A549 (cell line): ENCODE measurements around the gene SCN1A. TPM values are rescaled to one million over a fixed set of nuclear protein-coding genes. Genes with fewer than 3 reads are reported as not detected.

ENCODE experiments used
- ATAC-seq, 2 experiments: fragments of 200-7000 bp in 1 of 2; fragments of >200 bp in 1 of 2; cut with Nextera tagmentation in 1 of 2; cut with Tn5 transposase in 1 of 2; 3 replicates each; pipeline versions ENCODE4 v1.8.0 to v1.9.1; 2018 to 2020; ENCODE audit warnings: mild to moderate bottlenecking in 1 of 2, moderate library complexity in 1 of 2
- CTCF ChIA-PET: fragments of 300-600 bp; sonication (Branson Sonifier 250); formaldehyde crosslinking; extraction: SDS; loops from one replicate; lab custom pipeline; 2021; ENCODE audit warnings: antibody characterized with exemption, inconsistent platforms; lab: Yijun Ruan, JAX
- POLR2A ChIA-PET: fragments of 350-600 bp; formaldehyde crosslinking; extraction: SDS; loops from one replicate; lab custom pipeline; 2021; ENCODE audit warnings: antibody characterized with exemption, inconsistent platforms; lab: Yijun Ruan, JAX
- DNase-seq, 2 experiments: peaks; one replicate each; pipeline versions ENCODE4 v3.0.0 to v3.0.0-alpha.2; 2011 to 2016; ENCODE audit warnings: low read depth in 1 of 2, low spot score in 1 of 2
- FAIRE-seq: peaks from 2 replicates; lab custom pipeline; 2011; peaks lifted over from hg19 to GRCh38; lab: Jason Lieb, UNC
- H3K27ac ChIP-seq, 2 experiments: fragments of >200 bp; sonication (Bioruptor Twin); formaldehyde crosslinking; 3 replicates each; pipeline ENCODE4 v1.5.1; 2016 to 2017
- H3K4me1 ChIP-seq: fragments of >200 bp; sonication (Bioruptor Twin); formaldehyde crosslinking; 3 replicates; pipeline ENCODE4 v1.6.1; 2016
- H3K4me2 ChIP-seq: fragments of >200 bp; sonication (Bioruptor Twin); formaldehyde crosslinking; 3 replicates; pipeline ENCODE4 v1.6.1; 2016
- H3K4me3 ChIP-seq: fragments of >200 bp; sonication (Bioruptor Twin); formaldehyde crosslinking; 3 replicates; pipeline ENCODE4 v1.5.1; 2016
- H3K9me3 ChIP-seq: fragments of >200 bp; sonication (Bioruptor Twin); formaldehyde crosslinking; 3 replicates; pipeline ENCODE4 v1.6.1; 2016
- CBX8 ChIP-seq: fragments of 200-600 bp; sonication (generic); IDR thresholded peaks from 2 replicates; pipeline ENCODE4 v1.6.1; 2016
- CHD2 ChIP-seq: fragments of 150-350 bp; IDR thresholded peaks from 2 replicates; pipeline ENCODE4 v1.6.1; 2014; ENCODE audit warnings: low read length; ENCODE audit not compliant: partially characterized antibody
- CHD4 ChIP-seq: fragments of 200-600 bp; sonication (generic); IDR thresholded peaks from 2 replicates; pipeline ENCODE4 v1.6.1; 2016; ENCODE audit warnings: antibody characterized with exemption, mild to moderate bottlenecking, borderline replicate concordance
- EHF ChIP-seq: fragments of 250-450 bp; sonication (Bioruptor Pico); IDR thresholded peaks from 2 replicates; pipeline ENCODE4 v1.5.0; 2020; ENCODE audit warnings: mild to moderate bottlenecking
- EHMT2 ChIP-seq: fragments of 200-600 bp; sonication (generic); IDR thresholded peaks from 2 replicates; pipeline ENCODE4 v1.6.1; 2016; ENCODE audit warnings: antibody characterized with exemption, low read depth, mild to moderate bottlenecking, moderate library complexity
- FOSB ChIP-seq: fragments of 250-450 bp; sonication (Bioruptor Pico); IDR thresholded peaks from 2 replicates; pipeline ENCODE4 v1.5.0; 2020; ENCODE audit warnings: mild to moderate bottlenecking, moderate library complexity
- FOXS1 ChIP-seq: fragments of 250-450 bp; sonication (Bioruptor Pico); IDR thresholded peaks from 2 replicates; pipeline ENCODE4 v1.5.0; 2020; ENCODE audit warnings: mild to moderate bottlenecking, moderate library complexity
- GATA3 ChIP-seq: IDR thresholded peaks from 2 replicates; pipeline ENCODE4 v1.6.1; 2012; ENCODE audit warnings: borderline replicate concordance
- HEYL ChIP-seq: fragments of 250-450 bp; sonication (Bioruptor Pico); IDR thresholded peaks from 2 replicates; pipeline ENCODE4 v1.8.0; 2021; ENCODE audit warnings: mild to moderate bottlenecking, moderate library complexity
- HOXB13 ChIP-seq: fragments of 250-450 bp; sonication (Bioruptor Pico); IDR thresholded peaks from 2 replicates; pipeline ENCODE4 v1.5.0; 2020; ENCODE audit warnings: low read depth, mild to moderate bottlenecking, moderate library complexity
- JUNB ChIP-seq: fragments of >200 bp; sonication (Bioruptor Twin); formaldehyde crosslinking; IDR thresholded peaks from 2 replicates; pipeline ENCODE4 v1.6.1; 2016
- KDM5A ChIP-seq: fragments of 200-600 bp; sonication (generic); IDR thresholded peaks from 2 replicates; pipeline ENCODE4 v1.6.1; 2016; ENCODE audit warnings: antibody characterized with exemption, mild to moderate bottlenecking
- MAZ ChIP-seq: fragments of 150-350 bp; IDR thresholded peaks from 2 replicates; pipeline ENCODE4 v1.6.1; 2014; ENCODE audit warnings: antibody characterized with exemption, low read depth, low read length, borderline replicate concordance
- MYC ChIP-seq: IDR thresholded peaks from 2 replicates; pipeline ENCODE4 v1.6.1; 2012; ENCODE audit warnings: mild to moderate bottlenecking, inconsistent platforms, low read length, improper control_type of control experiment, borderline replicate concordance
- NPAS2 ChIP-seq: fragments of 250-450 bp; sonication (Bioruptor Pico); IDR thresholded peaks from 2 replicates; pipeline ENCODE4 v1.8.0; 2022; ENCODE audit warnings: mild to moderate bottlenecking, moderate library complexity, borderline replicate concordance
- POLR2A ChIP-seq: IDR thresholded peaks from 2 replicates; pipeline ENCODE4 v1.6.1; 2012; ENCODE audit warnings: mild to moderate bottlenecking, low read length
- RARB ChIP-seq: fragments of 250-450 bp; sonication (Bioruptor Pico); IDR thresholded peaks from 2 replicates; pipeline ENCODE4 v1.8.0; 2021; ENCODE audit warnings: mild to moderate bottlenecking, moderate library complexity
- RCOR1 ChIP-seq: fragments of 150-350 bp; IDR thresholded peaks from 2 replicates; pipeline ENCODE4 v1.6.1; 2014; ENCODE audit warnings: antibody characterized with exemption, low read length, low read depth
- TFCP2L1 ChIP-seq: fragments of 250-450 bp; sonication (Bioruptor Pico); IDR thresholded peaks from 2 replicates; pipeline ENCODE4 v1.5.0; 2021; ENCODE audit warnings: mild to moderate bottlenecking
- WGBS: methylation state at CpG from one replicate; pipeline ENCODE4 v1.1.6; 2017; ENCODE audit errors: missing lambda C conversion rate; 5-methylcytosine and 5-hydroxymethylcytosine counted together
- polyA plus RNA-seq, 4 experiments: library from polyadenylated mRNA; depleted of rRNA in 3 of 4; stranded (reverse); fragments of >200 nt; fragmentation: RNase III in 1 of 4; extraction: RNeasy Plus Mini Kit Qiagen cat#74134 plus additional on column Dnase treatment in 1 of 4; gene quantifications; 2 replicates in 3 of 4; 3 replicates in 1 of 4; pipeline ENCODE4 v1.2.3, GENCODE V29; 2011 to 2017
- TF ChIP-seq, protein P1 (sequence below): fragments of 450-650 bp; IDR thresholded peaks from 2 replicates; pipeline ENCODE4 v1.6.1; 2014; ENCODE audit warnings: antibody characterized with exemption
- TF ChIP-seq, protein P2 (sequence below): fragments of 250-450 bp; sonication (Bioruptor Pico); IDR thresholded peaks from 2 replicates; pipeline ENCODE4 v1.5.0; 2020; ENCODE audit warnings: low read depth, mild to moderate bottlenecking, moderate library complexity
- TF ChIP-seq, protein P3 (sequence below): fragments of 150-350 bp; IDR thresholded peaks from 2 replicates; pipeline ENCODE4 v1.6.1; 2014; ENCODE audit warnings: low read depth, mild to moderate bottlenecking, low read length
- TF ChIP-seq, protein P4 (sequence below): fragments of >200 bp; sonication (Bioruptor Twin); formaldehyde crosslinking; IDR thresholded peaks from 3 replicates; pipeline ENCODE4 v1.5.1; 2016
- TF ChIP-seq, protein P5 (sequence below): IDR thresholded peaks from 2 replicates; pipeline ENCODE4 v1.6.1; 2012

Gene SCN1A
- polyA plus RNA-seq, 2 of the 4 experiments (the other 2 are of a cell fraction): not detected

DNA sequence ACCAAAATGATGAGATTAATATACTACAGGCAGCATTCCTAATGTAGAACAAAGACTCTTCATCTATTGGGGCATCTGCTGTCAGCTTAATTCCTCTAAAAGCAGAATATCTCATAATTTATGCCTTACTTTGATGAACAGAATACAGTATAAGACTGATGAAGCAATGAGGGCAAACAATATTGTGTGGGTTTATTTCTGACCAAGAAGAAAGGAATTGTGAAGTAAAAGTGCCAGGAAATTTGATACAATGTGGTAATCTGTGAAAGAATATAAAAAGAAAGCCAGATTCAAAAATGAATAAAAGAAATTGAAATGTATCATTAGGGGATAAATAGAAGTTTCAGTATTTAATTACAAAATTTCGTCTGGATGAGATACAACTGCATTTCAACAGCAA, 95.5 kb downstream of the SCN1A start:
- ATAC-seq (no peak), FAIRE-seq (no peak), DNase-seq (no peak)
- ChIA-PET POLR2A (no interaction called here), CTCF (no interaction called here)
- Histone ChIP-seq H3K9me3 (no peaks in the 10 kb centered on the region), H3K27ac (no peak overlapping the region), H3K4me2 (no peak overlapping the region), H3K4me3 (no peak overlapping the region), H3K4me1 (no peaks in the 10 kb centered on the region)
- WGBS: 0% methylated on average over 1 of the region's 1 CpG
- TF ChIP-seq FOXS1 (no peak), CBX8 (no peak), CHD2 (no peak), POLR2A (no peak), FOSB (CRISPR knock-in tag) (no peak), HOXB13 (CRISPR knock-in tag) (no peak), KDM5A (no peak), MYC (no peak), TFCP2L1 (CRISPR knock-in tag) (no peak)
- TF ChIP-seq, protein P1, sequence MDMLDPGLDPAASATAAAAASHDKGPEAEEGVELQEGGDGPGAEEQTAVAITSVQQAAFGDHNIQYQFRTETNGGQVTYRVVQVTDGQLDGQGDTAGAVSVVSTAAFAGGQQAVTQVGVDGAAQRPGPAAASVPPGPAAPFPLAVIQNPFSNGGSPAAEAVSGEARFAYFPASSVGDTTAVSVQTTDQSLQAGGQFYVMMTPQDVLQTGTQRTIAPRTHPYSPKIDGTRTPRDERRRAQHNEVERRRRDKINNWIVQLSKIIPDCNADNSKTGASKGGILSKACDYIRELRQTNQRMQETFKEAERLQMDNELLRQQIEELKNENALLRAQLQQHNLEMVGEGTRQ: no peak
- TF ChIP-seq, protein P2, sequence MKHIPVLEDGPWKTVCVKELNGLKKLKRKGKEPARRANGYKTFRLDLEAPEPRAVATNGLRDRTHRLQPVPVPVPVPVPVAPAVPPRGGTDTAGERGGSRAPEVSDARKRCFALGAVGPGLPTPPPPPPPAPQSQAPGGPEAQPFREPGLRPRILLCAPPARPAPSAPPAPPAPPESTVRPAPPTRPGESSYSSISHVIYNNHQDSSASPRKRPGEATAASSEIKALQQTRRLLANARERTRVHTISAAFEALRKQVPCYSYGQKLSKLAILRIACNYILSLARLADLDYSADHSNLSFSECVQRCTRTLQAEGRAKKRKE (CRISPR knock-in tag): no peak
- TF ChIP-seq, protein P3, sequence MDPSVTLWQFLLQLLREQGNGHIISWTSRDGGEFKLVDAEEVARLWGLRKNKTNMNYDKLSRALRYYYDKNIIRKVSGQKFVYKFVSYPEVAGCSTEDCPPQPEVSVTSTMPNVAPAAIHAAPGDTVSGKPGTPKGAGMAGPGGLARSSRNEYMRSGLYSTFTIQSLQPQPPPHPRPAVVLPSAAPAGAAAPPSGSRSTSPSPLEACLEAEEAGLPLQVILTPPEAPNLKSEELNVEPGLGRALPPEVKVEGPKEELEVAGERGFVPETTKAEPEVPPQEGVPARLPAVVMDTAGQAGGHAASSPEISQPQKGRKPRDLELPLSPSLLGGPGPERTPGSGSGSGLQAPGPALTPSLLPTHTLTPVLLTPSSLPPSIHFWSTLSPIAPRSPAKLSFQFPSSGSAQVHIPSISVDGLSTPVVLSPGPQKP: no peak
- TF ChIP-seq, all 56 proteins: peak for 0

DNA sequence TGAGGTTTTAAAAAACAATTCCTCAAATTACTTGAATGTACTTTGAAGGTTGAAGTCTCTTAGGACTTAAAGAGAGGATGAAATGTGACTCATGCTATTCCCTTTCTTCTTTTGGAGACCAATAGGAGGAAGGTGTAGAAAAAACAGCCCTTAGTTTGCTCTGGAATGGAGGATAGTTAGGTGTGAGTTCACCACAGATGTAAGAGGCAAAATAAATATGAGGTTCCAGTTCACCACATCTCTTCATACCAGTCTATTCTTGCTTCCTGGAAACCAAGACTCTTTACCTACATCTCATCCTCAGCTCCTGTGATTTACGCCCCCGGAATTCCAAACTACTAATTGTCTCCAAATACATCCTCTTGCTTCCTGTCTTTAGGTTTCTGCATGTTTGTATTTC, 96.8 kb downstream of the SCN1A start:
- WGBS: 53% methylated on average over 2 of the region's 2 CpGs
- Histone ChIP-seq H3K4me2 (no peak overlapping the region), H3K27ac (no peak overlapping the region), H3K4me1 (no peaks in the 10 kb centered on the region), H3K4me3 (no peak overlapping the region), H3K9me3 (no peaks in the 10 kb centered on the region)
- ChIA-PET POLR2A (no interaction called here), CTCF (interaction anchor here (0.6 to 0.9 kb wide), 2 partner anchors 9 to 595 kb away, joined by 3 to 4 read pairs; no protein-coding TSS in a partner anchor)
- ATAC-seq (no peak), DNase-seq (no peak), FAIRE-seq (no peak)
- no peak for TF ChIP-seq EHMT2
- no peak for TF ChIP-seq CHD4
- no peak for TF ChIP-seq CBX8
- TF ChIP-seq GATA3: no peak
- TF ChIP-seq CHD2: no peak
- no peak for TF ChIP-seq NPAS2 (CRISPR knock-in tag)
- no peak for TF ChIP-seq HEYL
- TF ChIP-seq, protein P4, sequence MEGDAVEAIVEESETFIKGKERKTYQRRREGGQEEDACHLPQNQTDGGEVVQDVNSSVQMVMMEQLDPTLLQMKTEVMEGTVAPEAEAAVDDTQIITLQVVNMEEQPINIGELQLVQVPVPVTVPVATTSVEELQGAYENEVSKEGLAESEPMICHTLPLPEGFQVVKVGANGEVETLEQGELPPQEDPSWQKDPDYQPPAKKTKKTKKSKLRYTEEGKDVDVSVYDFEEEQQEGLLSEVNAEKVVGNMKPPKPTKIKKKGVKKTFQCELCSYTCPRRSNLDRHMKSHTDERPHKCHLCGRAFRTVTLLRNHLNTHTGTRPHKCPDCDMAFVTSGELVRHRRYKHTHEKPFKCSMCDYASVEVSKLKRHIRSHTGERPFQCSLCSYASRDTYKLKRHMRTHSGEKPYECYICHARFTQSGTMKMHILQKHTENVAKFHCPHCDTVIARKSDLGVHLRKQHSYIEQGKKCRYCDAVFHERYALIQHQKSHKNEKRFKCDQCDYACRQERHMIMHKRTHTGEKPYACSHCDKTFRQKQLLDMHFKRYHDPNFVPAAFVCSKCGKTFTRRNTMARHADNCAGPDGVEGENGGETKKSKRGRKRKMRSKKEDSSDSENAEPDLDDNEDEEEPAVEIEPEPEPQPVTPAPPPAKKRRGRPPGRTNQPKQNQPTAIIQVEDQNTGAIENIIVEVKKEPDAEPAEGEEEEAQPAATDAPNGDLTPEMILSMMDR: no peak

DNA sequence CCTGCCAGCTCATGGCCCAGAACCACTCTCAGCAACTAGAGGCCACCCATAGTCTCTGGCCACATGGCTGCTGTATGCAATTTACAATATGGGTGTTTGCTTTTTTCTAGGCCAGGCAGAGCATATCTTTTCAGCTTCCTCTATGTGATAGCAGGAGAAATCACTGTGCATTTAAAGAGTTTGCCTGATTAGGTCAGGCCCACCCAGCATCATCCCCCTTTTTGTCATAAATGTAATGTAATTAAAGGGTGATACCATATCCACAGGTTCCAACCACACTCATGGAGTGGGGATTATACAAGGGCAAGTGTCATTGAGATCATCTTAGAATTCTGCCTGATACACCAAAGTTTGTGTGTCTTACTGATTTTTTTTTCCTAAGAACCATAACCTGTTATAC, 102.5 kb downstream of the SCN1A start:
- no peak for ATAC-seq
- Histone ChIP-seq H3K4me2 (no peak overlapping the region), H3K4me3 (no peak overlapping the region), H3K27ac (no peak overlapping the region), H3K4me1 (no peaks in the 10 kb centered on the region), H3K9me3 (no peaks in the 10 kb centered on the region)
- no peak for TF ChIP-seq RARB (CRISPR knock-in tag)
- no peak for TF ChIP-seq RCOR1
- no peak for TF ChIP-seq MAZ
- TF ChIP-seq, protein P5, sequence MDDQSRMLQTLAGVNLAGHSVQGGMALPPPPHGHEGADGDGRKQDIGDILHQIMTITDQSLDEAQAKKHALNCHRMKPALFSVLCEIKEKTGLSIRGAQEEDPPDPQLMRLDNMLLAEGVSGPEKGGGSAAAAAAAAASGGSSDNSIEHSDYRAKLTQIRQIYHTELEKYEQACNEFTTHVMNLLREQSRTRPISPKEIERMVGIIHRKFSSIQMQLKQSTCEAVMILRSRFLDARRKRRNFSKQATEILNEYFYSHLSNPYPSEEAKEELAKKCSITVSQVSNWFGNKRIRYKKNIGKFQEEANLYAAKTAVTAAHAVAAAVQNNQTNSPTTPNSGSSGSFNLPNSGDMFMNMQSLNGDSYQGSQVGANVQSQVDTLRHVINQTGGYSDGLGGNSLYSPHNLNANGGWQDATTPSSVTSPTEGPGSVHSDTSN: no peak
- TF ChIP-seq EHF (CRISPR knock-in tag): no peak
- no peak for TF ChIP-seq FOXS1
- TF ChIP-seq JUNB: no peak
- no peak for TF ChIP-seq MYC
- DNase-seq: no peak
- no peak for FAIRE-seq
- ChIA-PET CTCF (no interaction called here), POLR2A (no interaction called here)
